Subcutaneous abdominal adipose tissue (tissue), 5 donors: ENCODE measurements around the gene PFDN1.
A peak's percentile ranks its signal among the peaks of the same experiment; 100 is the strongest.

Experiments
- H3K27ac ChIP-seq: one replicate; pipeline ENCODE4 v1.7.0; 2013; ENCODE audit warnings: low read depth, mild to moderate bottlenecking, inconsistent platforms, low read length, moderate library complexity
- H3K27me3 ChIP-seq, 5 donors: one replicate each; pipeline ENCODE4 v1.7.0; 2013; ENCODE audit warnings: low read length in 5 of 5, inconsistent platforms in 1 of 5; ENCODE audit not compliant: control insufficient read depth in 5 of 5, insufficient read depth in 4 of 5
- H3K36me3 ChIP-seq, 5 donors: one replicate each; pipeline ENCODE4 v1.7.0; 2013; ENCODE audit warnings: low read length in 5 of 5; ENCODE audit not compliant: control insufficient read depth in 5 of 5, insufficient read depth in 5 of 5
- H3K4me1 ChIP-seq, 5 donors: one replicate each; pipeline ENCODE4 v1.7.0; 2013; ENCODE audit warnings: low read length in 5 of 5, mild to moderate bottlenecking in 3 of 5, moderate library complexity in 1 of 5; ENCODE audit not compliant: control insufficient read depth in 5 of 5, insufficient read depth in 5 of 5
- H3K4me3 ChIP-seq, 5 donors: one replicate each; pipeline ENCODE4 v1.7.0; 2013; ENCODE audit warnings: low read length in 5 of 5, low read depth in 1 of 5
- H3K9ac ChIP-seq, 5 donors: one replicate each; pipeline ENCODE4 v1.7.0; 2013; ENCODE audit warnings: low read length in 5 of 5, mild to moderate bottlenecking in 4 of 5, moderate library complexity in 3 of 5
- H3K9me3 ChIP-seq, 5 donors: one replicate each; pipeline ENCODE4 v1.7.0; 2013; ENCODE audit warnings: low read length in 5 of 5; ENCODE audit not compliant: control insufficient read depth in 5 of 5
- donor health status: healthy.
- donor health status: healthy.
- donor health status: healthy.
- donor health status: healthy.
- donor health status: healthy.

The PFDN1 gene

DNA sequence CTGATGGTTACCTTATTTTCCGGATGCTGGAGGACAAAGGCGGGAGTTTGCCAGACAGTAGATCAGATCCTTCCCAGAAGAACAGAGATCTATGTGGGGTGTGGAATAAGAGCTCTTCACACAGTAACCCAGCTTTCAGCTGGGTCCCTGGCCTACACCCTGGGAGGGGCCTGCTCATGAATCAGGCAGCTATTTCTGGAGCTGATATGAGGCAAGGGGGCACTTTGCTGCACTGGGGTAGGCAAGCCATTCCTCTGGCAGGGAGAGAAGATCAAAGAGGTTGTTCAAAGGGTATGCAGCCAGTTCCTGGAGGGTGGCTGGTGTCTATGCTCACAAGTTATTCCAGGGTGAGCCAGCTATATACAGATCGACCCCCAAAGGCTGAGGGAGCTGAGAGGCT is 79.3 kb downstream of the PFDN1 start:
- Histone ChIP-seq H3K9me3 (no peaks in the 10 kb centered on the region), H3K27ac (no peak overlapping the region), H3K36me3 (peaks cover 0 to 6% (median 0%) of the 10 kb centered on the region in 5 donors), H3K27me3 (no peaks in the 10 kb centered on the region), H3K4me3 (no peak overlapping the region), H3K9ac (peak overlapping the region in 1 of 5 donors; percentile 6), H3K4me1 (peaks cover 0 to 33% (median 30%) of the 10 kb centered on the region in 5 donors)

DNA sequence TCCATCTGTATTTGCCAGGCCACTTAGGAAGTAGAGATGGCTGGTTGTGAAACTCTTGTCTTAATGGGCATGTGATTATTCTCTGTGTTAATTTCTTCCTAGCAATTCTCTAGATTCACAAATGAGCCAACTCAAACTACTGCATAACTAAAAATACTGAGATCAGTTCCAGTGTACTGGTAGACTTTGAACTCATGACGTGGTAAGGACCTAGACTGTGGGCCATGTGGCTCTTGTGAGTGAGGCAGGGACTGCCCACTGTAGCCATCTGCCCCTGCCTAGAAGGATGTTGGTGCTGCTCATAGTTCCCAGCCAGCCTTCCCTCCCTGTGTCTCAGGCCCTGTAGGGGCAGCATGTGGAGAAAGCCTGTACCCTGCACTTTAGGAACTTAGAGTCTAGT is 80.5 kb downstream of the PFDN1 start:
- Histone ChIP-seq H3K4me1 (peaks cover 0 to 37% (median 29%) of the 10 kb centered on the region in 5 donors), H3K27ac (peak overlapping the region; percentile 57)

DNA sequence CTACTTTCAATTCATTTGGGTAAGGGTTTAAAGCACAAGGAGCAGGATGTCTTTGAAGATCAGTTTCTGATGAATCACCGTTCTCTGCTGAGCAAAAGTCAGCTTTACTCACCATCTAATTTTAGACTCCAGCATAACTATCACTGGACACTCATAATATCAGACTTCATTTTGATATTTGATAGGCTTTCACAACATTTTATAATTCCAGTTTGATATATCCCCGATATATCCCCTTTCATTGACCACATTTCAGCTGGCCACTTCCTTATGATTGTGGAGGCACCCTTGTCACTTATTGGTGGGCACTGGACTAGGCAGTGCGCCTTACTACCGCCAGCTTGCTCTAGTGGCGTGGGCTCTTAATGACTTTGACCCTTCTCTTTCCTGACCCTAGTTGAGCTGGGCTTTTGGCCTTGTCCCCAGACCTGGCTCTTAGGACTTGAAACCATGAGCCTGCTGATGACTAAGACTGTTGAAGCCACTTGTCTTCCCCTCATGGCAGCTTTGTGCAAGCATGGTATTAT is 81.1 kb downstream of the PFDN1 start:
- Histone ChIP-seq H3K27ac (peak overlapping the region; percentile 57), H3K4me3 (no peak overlapping the region), H3K36me3 (peaks cover 0 to 3% (median 0%) of the 10 kb centered on the region in 5 donors), H3K9me3 (no peaks in the 10 kb centered on the region), H3K9ac (no peak overlapping the region), H3K27me3 (no peaks in the 10 kb centered on the region), H3K4me1 (peaks cover 0 to 37% (median 29%) of the 10 kb centered on the region in 5 donors)

More for the DNA sequence above, 80.5 kb downstream of the PFDN1 start:
- Histone ChIP-seq H3K27me3 (no peaks in the 10 kb centered on the region), H3K4me3 (no peak overlapping the region), H3K9ac (no peak overlapping the region), H3K36me3 (peaks cover 0 to 3% (median 0%) of the 10 kb centered on the region in 5 donors), H3K9me3 (no peaks in the 10 kb centered on the region)

DNA sequence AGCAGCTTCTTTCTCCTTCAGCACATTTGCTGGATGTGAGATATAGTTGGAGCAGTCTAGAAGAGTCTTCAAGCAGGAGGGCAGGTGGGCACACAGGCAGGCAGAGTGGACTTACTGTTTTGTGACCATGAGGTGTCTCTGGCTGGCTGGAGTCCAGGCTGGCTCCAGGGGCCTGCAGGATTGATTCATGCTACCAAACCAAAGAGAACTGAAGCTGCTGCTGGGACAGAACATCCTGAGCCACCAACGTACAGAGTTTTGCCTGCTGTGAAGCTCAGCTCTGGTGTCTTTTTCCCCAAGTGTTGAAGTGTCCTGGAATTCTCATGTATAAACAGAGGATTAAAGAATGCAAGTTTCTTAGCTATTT is 82.2 kb downstream of the PFDN1 start:
- H3K9me3 ChIP-seq, result no peaks in the 10 kb centered on the region
- no peak overlapping the region for H3K4me3 ChIP-seq
- H3K27me3 ChIP-seq, result no peaks in the 10 kb centered on the region
- no peak overlapping the region for H3K9ac ChIP-seq
- H3K27ac ChIP-seq, result peak overlapping the region; percentile 73
- H3K36me3 ChIP-seq, result peaks cover 0 to 3% (median 0%) of the 10 kb centered on the region in 5 donors
- H3K4me1 ChIP-seq, result peaks cover 0 to 45% (median 37%) of the 10 kb centered on the region in 5 donors

DNA sequence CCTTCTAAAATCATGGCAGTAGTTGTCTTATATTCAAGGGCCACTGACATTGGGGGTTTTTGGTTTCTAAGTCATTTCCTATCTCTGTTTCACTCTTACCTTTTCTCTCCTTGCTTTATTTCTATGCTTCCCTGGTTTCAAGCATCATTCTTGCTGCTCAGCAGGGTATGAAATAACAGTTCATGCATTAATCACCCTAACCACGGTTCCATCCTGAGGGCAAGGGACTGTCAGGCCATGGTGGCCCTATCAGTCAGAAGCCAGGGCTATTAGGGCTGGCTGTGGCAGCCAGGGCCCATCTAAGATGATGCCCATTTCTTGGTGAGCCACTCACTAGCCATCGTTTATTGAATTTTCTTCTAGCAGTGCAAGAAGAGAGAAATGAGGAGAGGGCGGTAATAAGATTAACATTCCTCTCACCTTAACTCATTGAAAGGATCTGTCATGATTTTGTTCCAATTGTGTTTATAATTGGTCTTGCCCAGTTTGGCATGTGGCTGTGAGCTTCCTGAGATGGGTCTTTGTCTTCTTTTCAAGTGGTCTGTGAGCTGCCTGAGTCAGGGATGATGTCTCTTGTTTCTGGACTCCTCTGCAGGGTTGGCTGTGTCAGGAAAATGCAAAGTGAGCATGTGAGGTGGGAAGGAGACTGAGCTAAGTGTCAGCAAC is 82.7 kb downstream of the PFDN1 start:
- Histone ChIP-seq H3K4me1 (peaks cover 0 to 51% (median 37%) of the 10 kb centered on the region in 5 donors), H3K36me3 (peaks cover 0 to 3% (median 0%) of the 10 kb centered on the region in 5 donors), H3K9me3 (no peaks in the 10 kb centered on the region), H3K4me3 (no peak overlapping the region), H3K27me3 (no peaks in the 10 kb centered on the region), H3K9ac (no peak overlapping the region), H3K27ac (peak overlapping the region; percentile 73)

DNA sequence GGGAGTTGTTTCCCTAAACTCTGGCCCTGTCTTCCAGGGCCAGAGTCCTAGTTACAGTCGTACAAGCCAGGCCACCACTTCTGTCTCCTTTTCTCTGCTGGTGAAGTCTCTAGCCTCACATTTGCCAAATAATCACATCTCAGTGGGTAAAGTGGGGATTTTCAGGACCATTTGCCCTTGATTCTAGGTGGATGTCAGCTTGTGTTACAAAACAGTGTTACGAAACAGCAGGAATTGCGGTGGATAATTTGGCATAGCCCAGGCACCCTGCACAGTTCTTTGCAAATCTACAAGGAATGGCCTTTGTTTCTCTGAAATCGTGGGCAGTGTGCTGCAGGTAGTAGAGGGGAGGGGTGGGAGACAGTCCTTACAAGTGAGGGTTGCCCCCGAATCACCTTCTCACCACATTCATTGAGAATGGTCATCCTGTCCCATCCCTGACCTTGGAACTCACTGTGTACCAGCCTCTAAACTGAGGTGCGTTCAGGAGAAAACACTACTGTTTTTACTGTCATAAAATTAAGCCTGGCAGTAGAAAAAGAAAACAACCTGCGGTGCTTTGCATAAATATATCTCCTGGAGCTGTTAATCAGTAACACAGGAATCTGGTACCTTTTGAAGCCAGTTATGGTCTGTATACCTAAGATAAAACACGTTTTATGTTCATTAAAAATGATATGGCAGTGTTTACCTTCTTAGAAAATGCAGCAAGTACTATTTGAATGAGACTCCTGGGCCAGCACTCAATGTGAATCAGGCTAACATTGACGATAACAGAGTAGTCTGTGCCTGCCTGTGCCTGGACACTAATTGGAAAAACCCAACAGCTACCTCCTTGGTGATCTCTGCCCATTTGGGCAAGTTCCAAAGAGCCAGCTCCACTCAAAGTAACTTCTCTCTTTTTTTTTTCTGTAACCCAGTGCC is 83.6 kb downstream of the PFDN1 start:
- H3K4me3 ChIP-seq, result no peak overlapping the region
- H3K27me3 ChIP-seq, result no peaks in the 10 kb centered on the region
- H3K36me3 ChIP-seq, result peaks cover 0 to 3% (median 0%) of the 10 kb centered on the region in 5 donors
- H3K27ac ChIP-seq, result peak overlapping the region; percentile 73
- peak overlapping the region in 1 of 5 donors; percentile 16 for H3K9ac ChIP-seq
- H3K9me3 ChIP-seq, result no peaks in the 10 kb centered on the region
- H3K4me1 ChIP-seq, result peaks cover 0 to 56% (median 41%) of the 10 kb centered on the region in 5 donors

DNA sequence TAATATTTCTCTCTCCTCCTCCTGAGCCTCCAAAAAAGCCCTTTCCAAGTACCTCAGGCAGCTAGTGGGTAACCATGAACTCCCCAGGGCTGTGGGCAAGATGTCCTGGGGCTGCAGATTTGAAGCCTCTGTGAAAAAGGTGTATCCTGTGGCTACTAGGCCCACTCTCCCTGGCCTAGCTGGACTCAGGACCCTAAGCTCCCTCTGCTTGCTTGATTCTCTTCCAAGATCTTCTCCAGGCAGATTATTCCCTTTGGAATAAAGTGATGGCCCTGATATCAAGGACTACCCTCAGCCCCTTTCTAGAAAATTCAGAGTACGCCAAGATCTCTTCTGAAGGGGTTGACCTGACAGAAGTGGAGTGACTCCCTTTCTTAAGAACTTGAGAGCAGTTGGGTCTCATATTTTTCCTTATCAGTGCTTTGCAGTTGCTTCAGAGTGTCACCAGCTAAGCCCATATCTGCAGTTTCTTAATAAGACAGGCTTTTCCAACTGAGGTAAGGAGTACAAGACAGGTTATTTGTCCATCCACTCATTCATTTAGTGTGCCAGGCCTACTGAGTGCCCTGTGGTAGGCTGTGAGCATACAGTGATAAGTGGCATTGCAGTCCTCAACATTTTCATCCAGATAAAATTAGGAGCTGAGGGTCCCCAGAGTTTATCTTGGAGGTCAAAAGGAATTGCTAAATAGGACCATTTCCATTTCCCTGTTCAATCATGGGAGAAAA is 85.4 kb downstream of the PFDN1 start:
- H3K9ac ChIP-seq, result no peak overlapping the region
- H3K9me3 ChIP-seq, result no peaks in the 10 kb centered on the region
- no peaks in the 10 kb centered on the region for H3K27me3 ChIP-seq
- H3K36me3 ChIP-seq, result no peaks in the 10 kb centered on the region
- H3K27ac ChIP-seq, result no peak overlapping the region
- H3K4me3 ChIP-seq, result no peak overlapping the region
- H3K4me1 ChIP-seq, result peaks cover 0 to 49% (median 39%) of the 10 kb centered on the region in 5 donors

DNA sequence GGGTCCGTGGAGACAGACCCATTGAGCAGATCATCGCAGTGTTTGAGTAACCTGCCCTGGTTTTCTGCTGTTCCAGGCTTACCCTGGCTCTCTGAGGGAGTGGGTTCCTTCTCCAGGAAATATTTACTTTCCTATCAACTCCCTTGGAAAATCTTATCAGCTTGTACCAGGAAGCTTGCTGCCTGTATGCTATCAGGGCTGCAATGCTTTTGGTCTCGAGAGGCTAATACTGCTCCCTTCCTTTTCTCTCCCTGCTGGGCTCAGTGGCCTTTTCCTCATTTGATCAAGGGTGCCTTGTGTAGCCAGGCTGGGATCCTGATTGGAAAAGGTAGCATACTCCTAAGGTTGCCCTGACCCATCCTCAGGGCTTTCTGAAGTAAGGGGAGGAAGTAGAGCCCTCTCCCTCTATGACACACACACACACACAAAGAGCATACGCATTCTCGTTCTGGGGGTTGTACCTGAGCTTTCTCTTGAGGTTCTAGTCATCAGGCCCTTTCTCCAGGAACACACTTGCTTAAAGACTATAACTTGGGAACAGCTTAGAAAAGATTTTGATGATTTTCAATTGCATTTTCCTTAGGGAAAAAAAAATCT is 86.3 kb downstream of the PFDN1 start:
- no peaks in the 10 kb centered on the region for H3K27me3 ChIP-seq
- no peak overlapping the region for H3K27ac ChIP-seq
- no peaks in the 10 kb centered on the region for H3K36me3 ChIP-seq
- peaks cover 0 to 44% (median 33%) of the 10 kb centered on the region in 5 donors for H3K4me1 ChIP-seq
- no peaks in the 10 kb centered on the region for H3K9me3 ChIP-seq
- H3K9ac ChIP-seq, result no peak overlapping the region
- H3K4me3 ChIP-seq, result peak overlapping the region in 1 of 5 donors; percentile 13

DNA sequence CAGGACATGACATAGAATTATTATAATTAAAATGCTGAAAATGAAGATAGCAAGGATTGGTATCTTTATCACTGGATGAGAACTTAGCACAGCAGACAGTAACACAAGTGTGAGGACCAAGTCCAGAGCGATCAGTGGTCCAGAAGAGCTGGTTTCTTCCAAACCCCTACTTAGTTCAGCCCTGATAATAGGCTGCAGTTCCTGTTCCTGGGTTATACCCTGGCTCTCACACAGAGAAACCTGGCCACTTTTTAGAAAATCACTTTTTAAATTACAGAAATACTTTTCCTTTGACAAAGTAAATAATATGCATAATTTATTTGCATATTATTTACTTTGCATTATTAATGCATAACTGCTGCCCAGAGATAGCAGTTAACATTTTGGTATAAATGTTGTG is 87.6 kb downstream of the PFDN1 start:
- Histone ChIP-seq H3K36me3 (peaks cover 0 to 5% (median 3%) of the 10 kb centered on the region in 5 donors), H3K4me1 (peaks cover 0 to 42% (median 32%) of the 10 kb centered on the region in 5 donors), H3K4me3 (no peak overlapping the region), H3K27me3 (no peaks in the 10 kb centered on the region), H3K9ac (no peak overlapping the region), H3K9me3 (no peaks in the 10 kb centered on the region), H3K27ac (no peak overlapping the region)
